HCT116 (cell line): Measurements from ENCODE around the gene DIPK1A.

Experiments
- ATF3 ChIP-seq: IDR thresholded peaks from 2 replicates; pipeline ENCODE4 v1.6.1; 2012
- EGR1 ChIP-seq: IDR thresholded peaks from 2 replicates; pipeline ENCODE4 v1.6.1; 2012; ENCODE audit warnings: low read depth
- EZH2 ChIP-seq: fragments of 200-600 bp; sonication (generic); IDR thresholded peaks from 2 replicates; pipeline ENCODE4 v1.6.1; 2017; ENCODE audit warnings: antibody characterized with exemption, mixed run types
- POLR2A ChIP-seq: IDR thresholded peaks from 2 replicates; pipeline ENCODE4 v1.7.0; 2011; ENCODE audit warnings: borderline replicate concordance; ENCODE audit not compliant: insufficient read depth, insufficient read length; ENCODE audit errors: extremely low read depth
- POLR2AphosphoS5 ChIP-seq: IDR thresholded peaks from 2 replicates; pipeline ENCODE4 v1.6.1; 2011; ENCODE audit warnings: mild to moderate bottlenecking, low read depth, low read length, moderate library complexity
- SRF ChIP-seq: IDR thresholded peaks from 2 replicates; pipeline ENCODE4 v1.6.1; 2012; ENCODE audit warnings: low read depth
- YY1 ChIP-seq: IDR thresholded peaks from 2 replicates; pipeline ENCODE4 v1.6.1; 2011; ENCODE audit warnings: low read length, low read depth, moderate library complexity, mild to moderate bottlenecking; ENCODE audit not compliant: insufficient replicate concordance; ENCODE audit errors: extremely low read depth
- ZNF274 ChIP-seq: fragments of 200-500 bp; sonication (Bioruptor generic); IDR thresholded peaks from 2 replicates; pipeline ENCODE4 v1.6.1; 2014; ENCODE audit warnings: mild to moderate bottlenecking, low read depth, low read length, inconsistent platforms
- TF ChIP-seq, protein P1 (sequence below), 3 experiments: fragments of 200-600 bp in 1 of 3; sonication (generic) in 1 of 3; IDR thresholded peaks in 2 of 3; conservative IDR thresholded peaks in 1 of 3; 2 replicates each; pipeline ENCODE4 v1.5.1; 2012 to 2017; ENCODE audit warnings: low read depth in 2 of 3, low read length in 2 of 3, antibody characterized with exemption in 1 of 3, borderline replicate concordance in 1 of 3, control low read depth in 1 of 3, mild to moderate bottlenecking in 1 of 3, mixed read lengths in 1 of 3, mixed run types in 1 of 3, moderate library complexity in 1 of 3; ENCODE audit not compliant: insufficient read depth in 1 of 3
- TF ChIP-seq, protein P2 (sequence below): IDR thresholded peaks from 2 replicates; pipeline ENCODE4 v1.6.1; 2012

GRCh38 chr1:92797297-92797696 lies 164.0 kb downstream of the DIPK1A start:
- no peak for TF ChIP-seq ZNF274
- TF ChIP-seq, protein P1, sequence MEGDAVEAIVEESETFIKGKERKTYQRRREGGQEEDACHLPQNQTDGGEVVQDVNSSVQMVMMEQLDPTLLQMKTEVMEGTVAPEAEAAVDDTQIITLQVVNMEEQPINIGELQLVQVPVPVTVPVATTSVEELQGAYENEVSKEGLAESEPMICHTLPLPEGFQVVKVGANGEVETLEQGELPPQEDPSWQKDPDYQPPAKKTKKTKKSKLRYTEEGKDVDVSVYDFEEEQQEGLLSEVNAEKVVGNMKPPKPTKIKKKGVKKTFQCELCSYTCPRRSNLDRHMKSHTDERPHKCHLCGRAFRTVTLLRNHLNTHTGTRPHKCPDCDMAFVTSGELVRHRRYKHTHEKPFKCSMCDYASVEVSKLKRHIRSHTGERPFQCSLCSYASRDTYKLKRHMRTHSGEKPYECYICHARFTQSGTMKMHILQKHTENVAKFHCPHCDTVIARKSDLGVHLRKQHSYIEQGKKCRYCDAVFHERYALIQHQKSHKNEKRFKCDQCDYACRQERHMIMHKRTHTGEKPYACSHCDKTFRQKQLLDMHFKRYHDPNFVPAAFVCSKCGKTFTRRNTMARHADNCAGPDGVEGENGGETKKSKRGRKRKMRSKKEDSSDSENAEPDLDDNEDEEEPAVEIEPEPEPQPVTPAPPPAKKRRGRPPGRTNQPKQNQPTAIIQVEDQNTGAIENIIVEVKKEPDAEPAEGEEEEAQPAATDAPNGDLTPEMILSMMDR (IDR thresholded peaks at IDR 0.05 in 2 of 3, conservative IDR thresholded peaks at IDR 0.05 in 1 of 3; ENCODE audit: borderline replicate concordance in 1 of 3, insufficient read depth in 1 of 3, low read depth in 2 of 3, low read length in 2 of 3): no peak
- no peak for TF ChIP-seq EZH2
- TF ChIP-seq, protein P2, sequence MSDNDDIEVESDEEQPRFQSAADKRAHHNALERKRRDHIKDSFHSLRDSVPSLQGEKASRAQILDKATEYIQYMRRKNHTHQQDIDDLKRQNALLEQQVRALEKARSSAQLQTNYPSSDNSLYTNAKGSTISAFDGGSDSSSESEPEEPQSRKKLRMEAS: no peak
- TF ChIP-seq ATF3: no peak
- no peak for TF ChIP-seq POLR2A
- no peak for TF ChIP-seq SRF
- TF ChIP-seq POLR2AphosphoS5: no peak
- TF ChIP-seq EGR1: no peak
- no peak for TF ChIP-seq YY1
